GM18505 (cell line): ENCODE data around the gene PLEKHB1.
"Not testable (repeated sequence)": the region's sequence is repeated elsewhere in the genome, so short reads cannot be mapped to it uniquely, and the experiment has no call there.

ENCODE experiments used
- ATAC-seq: cut with Tn5 transposase; IDR thresholded peaks from one replicate; pipeline ENCODE4 v1.9.1; 2021; ENCODE audit not compliant: unreplicated experiment
- POLR2A ChIP-seq: IDR thresholded peaks from 4 replicates; pipeline ENCODE4 v1.6.1; 2011; ENCODE audit warnings: borderline replicate concordance; ENCODE audit not compliant: insufficient read depth, insufficient read length; ENCODE audit errors: extremely low read depth

PLEKHB1 gene

DNA sequence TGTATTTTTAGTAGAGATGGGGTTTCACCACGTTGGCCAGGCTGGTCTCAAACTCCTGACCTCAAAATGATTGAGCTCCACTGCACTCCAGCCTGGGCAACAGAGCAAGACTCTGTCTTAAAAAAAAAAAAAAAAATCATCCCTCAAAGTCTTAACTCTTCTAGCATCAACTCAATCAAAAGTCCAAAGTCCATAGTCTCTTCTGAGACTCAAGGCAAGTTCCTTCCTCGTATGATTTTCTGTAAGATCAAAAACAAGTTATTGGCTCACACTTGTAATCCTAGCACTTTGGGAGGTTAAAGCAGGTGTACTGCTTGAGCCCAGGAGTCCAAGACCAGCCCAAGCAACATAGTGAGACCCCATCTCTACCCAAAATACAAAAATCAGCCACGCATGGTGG lies 24.4 kb downstream of the PLEKHB1 start:
- ATAC-seq, result no peak

GRCh38 chr11:73671701-73672100 lies 25.3 kb downstream of the PLEKHB1 start:
- no peak for ATAC-seq
- no peak for TF ChIP-seq POLR2A

More for the DNA sequence above, 24.4 kb downstream of the PLEKHB1 start:
- TF ChIP-seq POLR2A, result no peak

DNA sequence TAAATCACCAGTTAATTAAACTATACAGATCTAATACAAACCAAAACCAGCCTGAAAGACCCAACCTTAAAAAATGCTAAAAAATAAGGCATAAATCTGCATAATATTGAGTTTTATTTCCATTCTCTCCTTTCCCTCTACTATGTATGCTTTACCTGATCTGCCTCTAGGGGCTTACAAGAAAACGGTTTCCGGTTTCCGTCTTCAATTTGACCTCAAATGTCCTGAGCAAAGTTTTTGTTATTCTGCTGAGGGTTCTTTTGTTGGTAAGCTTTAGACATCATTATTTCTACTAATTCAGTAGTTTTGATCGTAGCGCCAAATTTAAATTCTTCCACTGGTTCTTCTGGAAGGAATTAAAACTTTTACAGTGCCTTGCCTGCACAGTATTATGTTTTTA lies 30.2 kb downstream of the PLEKHB1 start:
- not testable (repeated sequence) for ATAC-seq

DNA sequence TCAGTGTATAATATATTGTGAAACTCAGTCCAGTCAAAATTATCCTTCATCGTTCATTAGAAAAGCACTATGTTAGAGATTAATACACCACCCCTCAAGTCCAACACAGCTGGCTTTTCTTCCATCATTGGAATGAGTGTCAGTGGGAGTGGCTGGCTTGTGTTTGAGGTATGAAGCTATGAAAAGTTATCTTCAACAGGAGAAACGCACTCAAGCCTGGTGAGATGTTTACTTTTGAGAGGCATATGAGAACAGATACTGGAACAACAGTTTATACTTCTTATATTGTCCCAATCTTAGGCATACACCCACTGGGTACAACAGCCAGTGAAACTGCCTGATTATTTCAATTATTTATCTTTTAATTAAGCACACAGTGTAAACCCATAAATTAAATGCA lies 34.3 kb downstream of the PLEKHB1 start:
- no peak for ATAC-seq
- no peak for TF ChIP-seq POLR2A

GRCh38 chr11:73693899-73694525 lies 47.6 kb downstream of the PLEKHB1 start:
- no peak for TF ChIP-seq POLR2A
- ATAC-seq, result no peak

DNA sequence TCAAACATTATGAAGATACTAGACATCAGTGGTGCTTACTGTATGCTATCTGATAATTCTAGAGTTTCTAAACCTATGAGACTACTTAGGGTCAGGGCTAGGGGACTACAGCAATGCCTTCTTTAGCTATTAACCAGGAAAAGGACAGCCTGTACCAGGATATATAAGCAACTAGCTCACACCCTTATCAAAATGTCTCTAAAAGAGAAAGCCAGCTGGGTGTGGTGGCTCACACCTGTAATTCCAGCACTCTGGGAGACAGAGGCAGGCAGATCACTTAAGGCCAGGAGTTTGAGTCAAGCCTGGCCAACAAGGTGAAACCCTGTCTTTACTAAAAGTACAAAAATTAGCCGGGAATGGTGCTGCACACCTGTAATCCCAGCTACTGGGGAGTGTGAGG lies 58.7 kb downstream of the PLEKHB1 start:
- no peak for ATAC-seq
- TF ChIP-seq POLR2A, result no peak

- TF ChIP-seq POLR2A, result no peak
- no peak for ATAC-seq
These were observed 64.6 kb downstream of the PLEKHB1 start for GRCh38 chr11:73710964-73711363.
